Hepatocyte (in vitro differentiated cells): Measurements from ENCODE around the gene ABCA3.

Experiments
- CTCF ChIP-seq: fragments of 200-600 bp; sonication (generic); IDR thresholded peaks from 2 replicates; pipeline ENCODE4 v1.5.1; 2016; ENCODE audit warnings: antibody characterized with exemption, mild to moderate bottlenecking; ENCODE audit not compliant: poor library complexity
- EZH2phosphoT487 ChIP-seq: fragments of 200-600 bp; sonication (generic); IDR thresholded peaks from one replicate; pipeline ENCODE4 v1.6.1; 2018; ENCODE audit warnings: antibody characterized with exemption, mild to moderate bottlenecking, low read depth, moderate library complexity; ENCODE audit not compliant: unreplicated experiment, severe bottlenecking

DNA sequence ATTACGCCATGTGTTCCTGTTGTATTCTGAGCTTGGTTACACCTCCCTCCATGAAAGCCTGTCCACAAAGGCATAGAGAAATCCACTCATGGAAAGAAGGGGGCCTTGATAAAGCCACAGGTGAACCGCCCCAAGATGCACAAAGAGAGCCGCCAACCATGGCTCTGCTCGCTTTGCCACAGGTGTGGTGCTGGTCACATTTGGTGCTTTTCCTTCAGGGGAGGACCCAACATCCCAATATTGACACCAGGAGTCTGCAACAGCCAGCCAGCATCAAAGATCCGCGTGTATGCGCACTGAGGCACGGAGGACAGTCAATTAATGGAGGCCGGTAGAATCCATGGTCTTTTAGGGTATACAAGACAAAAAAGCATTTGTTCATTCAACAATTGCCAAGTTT is 7.3 kb downstream of the ABCA3 start:
- no peak for TF ChIP-seq CTCF
- no peak for TF ChIP-seq EZH2phosphoT487
